Rectal smooth muscle tissue (tissue), 1 donor: ENCODE measurements around the gene TSPYL4.

ENCODE experiments used
- H3K27ac ChIP-seq: one replicate; pipeline ENCODE4 v1.7.0; 2013; ENCODE audit warnings: low read depth, low read length, inconsistent platforms
- H3K27me3 ChIP-seq: one replicate; pipeline ENCODE4 v1.7.0; 2013; ENCODE audit warnings: low read length; ENCODE audit not compliant: control insufficient read depth, insufficient read depth
- H3K36me3 ChIP-seq: one replicate; pipeline ENCODE4 v1.7.0; 2013; ENCODE audit warnings: low read length; ENCODE audit not compliant: control insufficient read depth, insufficient read depth
- H3K4me1 ChIP-seq: one replicate; pipeline ENCODE4 v1.7.0; 2013; ENCODE audit warnings: low read length; ENCODE audit not compliant: control insufficient read depth, insufficient read depth
- H3K4me3 ChIP-seq: one replicate; pipeline ENCODE4 v1.7.0; 2013; ENCODE audit warnings: low read length
- H3K9ac ChIP-seq: one replicate; pipeline ENCODE4 v1.7.0; 2013; ENCODE audit warnings: low read length

Gene TSPYL4

DNA sequence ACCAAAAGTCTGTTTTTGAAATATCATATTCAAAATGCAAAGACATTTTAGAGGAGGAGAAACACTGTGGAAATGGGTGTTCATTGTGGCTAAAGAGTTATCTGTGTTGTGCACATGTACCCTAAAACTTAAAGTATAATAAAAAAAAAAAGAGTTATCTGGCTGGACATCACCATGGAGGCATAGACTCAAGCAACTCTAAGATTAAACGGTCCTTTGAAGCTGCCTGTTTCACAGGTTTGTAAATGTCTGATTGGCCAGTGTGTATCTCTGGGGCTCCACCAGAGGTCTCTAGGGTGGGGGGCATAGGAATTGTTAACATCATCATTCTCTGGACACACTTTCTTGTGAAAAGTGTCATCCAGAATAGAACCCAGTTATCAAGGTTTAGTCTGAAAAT, 39.2 kb downstream of the TSPYL4 start:
- H3K36me3 ChIP-seq, result no peaks in the 10 kb centered on the region
- no peak overlapping the region for H3K27ac ChIP-seq
- no peak overlapping the region for H3K4me3 ChIP-seq
- no peak overlapping the region for H3K9ac ChIP-seq
- no peaks in the 10 kb centered on the region for H3K4me1 ChIP-seq
- no peaks in the 10 kb centered on the region for H3K27me3 ChIP-seq

DNA sequence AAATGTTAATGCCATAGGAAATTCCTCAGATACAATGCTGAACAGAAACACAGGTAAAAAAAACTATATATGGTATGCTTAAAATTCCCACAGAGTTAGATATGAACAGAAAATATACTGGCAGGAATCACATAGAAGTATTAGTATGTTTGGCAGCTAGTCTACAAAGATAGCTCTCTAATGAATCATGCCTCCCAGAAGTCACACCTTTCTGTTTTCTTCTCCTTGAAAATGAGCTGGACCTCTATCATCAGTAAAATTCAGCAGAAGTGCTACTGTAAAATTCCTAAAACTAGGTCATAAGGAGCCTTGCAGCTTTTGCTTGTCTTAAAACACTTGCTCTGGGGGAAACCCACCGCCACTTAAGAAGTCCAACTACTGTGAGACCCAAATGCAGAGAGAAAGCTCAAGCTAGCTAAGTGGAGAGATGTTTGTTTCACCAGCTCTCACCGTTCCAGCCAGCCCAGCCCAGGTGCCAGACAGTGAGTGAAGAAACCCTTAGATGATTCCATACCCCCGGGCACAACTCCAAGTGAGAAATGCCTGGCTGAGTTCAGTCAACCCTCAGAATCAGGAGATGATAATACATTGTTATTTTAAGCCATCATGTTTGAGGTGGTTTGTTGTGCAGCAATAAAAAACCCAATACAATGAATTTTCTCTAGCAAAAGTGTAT, 43.0 kb downstream of the TSPYL4 start:
- H3K36me3 ChIP-seq, result no peaks in the 10 kb centered on the region
- H3K4me3 ChIP-seq, result no peak overlapping the region
- no peak overlapping the region for H3K27ac ChIP-seq
- H3K9ac ChIP-seq, result no peak overlapping the region
- H3K4me1 ChIP-seq, result no peaks in the 10 kb centered on the region
- no peaks in the 10 kb centered on the region for H3K27me3 ChIP-seq

- Histone ChIP-seq H3K27me3 (no peaks in the 10 kb centered on the region), H3K9ac (no peak overlapping the region), H3K27ac (no peak overlapping the region), H3K4me3 (no peak overlapping the region), H3K4me1 (no peaks in the 10 kb centered on the region), H3K36me3 (no peaks in the 10 kb centered on the region)
These were observed 43.6 kb downstream of the TSPYL4 start for GRCh38 chr6:116210316-116210715.

GRCh38 chr6:116208056-116208785, 45.7 kb downstream of the TSPYL4 start:
- no peaks in the 10 kb centered on the region for H3K27me3 ChIP-seq
- no peak overlapping the region for H3K4me3 ChIP-seq
- H3K27ac ChIP-seq, result no peak overlapping the region
- no peaks in the 10 kb centered on the region for H3K36me3 ChIP-seq
- no peaks in the 10 kb centered on the region for H3K4me1 ChIP-seq
- no peak overlapping the region for H3K9ac ChIP-seq

DNA sequence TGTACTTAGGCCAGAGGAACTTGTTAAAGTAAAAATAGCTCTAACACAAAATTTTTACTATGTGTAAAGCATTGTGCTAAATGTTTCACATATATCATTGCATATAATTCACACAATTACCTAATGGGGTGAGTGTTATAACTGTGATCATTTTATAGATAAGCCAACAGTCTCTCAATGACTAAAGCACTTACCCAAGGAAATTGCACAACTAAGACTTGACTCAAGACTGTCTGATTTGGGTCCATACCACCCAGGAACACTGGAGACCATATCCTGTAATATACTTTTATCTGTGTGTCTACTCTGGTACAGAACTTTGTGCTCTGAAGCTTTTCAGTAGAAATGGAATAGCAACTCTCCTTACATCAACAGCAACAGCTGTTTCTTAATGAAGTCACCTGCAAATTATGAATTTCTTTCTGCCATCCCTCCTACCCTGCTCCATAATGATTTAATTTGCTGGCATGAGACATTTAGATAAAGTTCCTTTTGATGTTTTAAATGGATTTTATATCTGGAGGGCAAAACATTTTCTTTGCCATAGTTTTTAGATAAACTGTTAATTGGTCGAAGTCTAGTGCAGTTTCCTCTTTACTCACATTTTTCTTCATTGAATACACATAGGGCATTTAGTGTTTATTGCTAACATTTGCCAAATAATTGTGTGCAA, 47.5 kb downstream of the TSPYL4 start:
- Histone ChIP-seq H3K9ac (no peak overlapping the region), H3K4me3 (no peak overlapping the region), H3K4me1 (no peaks in the 10 kb centered on the region), H3K36me3 (no peaks in the 10 kb centered on the region), H3K27ac (no peak overlapping the region), H3K27me3 (no peaks in the 10 kb centered on the region)

- Histone ChIP-seq H3K36me3 (no peaks in the 10 kb centered on the region), H3K9ac (no peak overlapping the region), H3K27ac (no peak overlapping the region), H3K4me1 (no peaks in the 10 kb centered on the region), H3K4me3 (no peak overlapping the region), H3K27me3 (no peaks in the 10 kb centered on the region)
These were observed 48.6 kb downstream of the TSPYL4 start for GRCh38 chr6:116205281-116205680.

- no peaks in the 10 kb centered on the region for H3K27me3 ChIP-seq
- H3K9ac ChIP-seq, result no peak overlapping the region
- no peak overlapping the region for H3K4me3 ChIP-seq
- H3K27ac ChIP-seq, result no peak overlapping the region
- no peaks in the 10 kb centered on the region for H3K4me1 ChIP-seq
- H3K36me3 ChIP-seq, result no peaks in the 10 kb centered on the region
These were observed 52.3 kb downstream of the TSPYL4 start for GRCh38 chr6:116201538-116201937.

DNA sequence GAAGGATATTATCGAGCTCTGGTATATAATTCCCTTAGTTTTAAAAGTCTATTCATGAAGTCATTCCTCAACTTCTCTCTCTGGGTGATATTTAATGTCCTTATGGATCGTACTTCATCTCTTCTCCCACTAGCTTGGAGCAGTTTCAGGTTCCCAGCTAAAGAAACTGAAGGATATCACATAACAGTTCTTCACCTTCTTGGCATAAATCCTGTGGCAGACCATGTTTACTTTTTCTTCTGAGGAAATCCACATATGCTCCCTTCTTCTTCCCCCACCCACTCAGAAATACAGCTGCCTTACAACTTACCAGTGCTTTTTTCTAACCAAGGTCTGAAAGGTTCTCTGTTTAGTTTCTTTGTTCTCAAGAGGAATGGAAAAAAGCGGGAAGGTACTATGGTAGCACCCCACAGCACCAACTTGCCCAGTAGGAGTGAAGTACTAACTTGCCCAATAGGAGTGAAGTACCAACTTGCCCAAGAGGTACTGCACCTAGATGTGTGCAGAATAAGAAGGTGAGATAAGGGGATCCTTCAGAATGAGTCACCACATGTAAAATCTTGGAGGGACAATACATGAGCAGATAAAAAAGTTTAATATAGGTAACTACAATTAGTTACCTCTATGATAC, 53.1 kb downstream of the TSPYL4 start:
- Histone ChIP-seq H3K4me1 (no peaks in the 10 kb centered on the region), H3K27me3 (no peaks in the 10 kb centered on the region), H3K36me3 (no peaks in the 10 kb centered on the region), H3K9ac (no peak overlapping the region), H3K27ac (no peak overlapping the region), H3K4me3 (no peak overlapping the region)
